Parathyroid adenoma (tissue), 2 donors: ENCODE results near the gene SLC4A2.

Experiments used
- H2AFZ ChIP-seq: fragments of 300-600 bp; sonication (generic); one replicate; pipeline ENCODE4 v1.7.0; 2017; ENCODE audit warnings: antibody characterized with exemption, mild to moderate bottlenecking
- H3K27ac ChIP-seq: fragments of 300-600 bp; sonication (generic); one replicate; pipeline ENCODE4 v1.7.0; 2017
- H3K27me3 ChIP-seq: fragments of 300-600 bp; sonication (generic); one replicate; pipeline ENCODE4 v1.7.0; 2017; ENCODE audit warnings: low read length; ENCODE audit not compliant: control insufficient read depth, insufficient read depth
- H3K36me3 ChIP-seq: fragments of 300-600 bp; sonication (generic); one replicate; pipeline ENCODE4 v1.7.0; 2017; ENCODE audit warnings: low read length; ENCODE audit not compliant: control insufficient read depth, insufficient read depth
- H3K4me1 ChIP-seq: fragments of 300-600 bp; sonication (generic); one replicate; pipeline ENCODE4 v1.7.0; 2017; ENCODE audit warnings: control low read depth
- H3K4me2 ChIP-seq: fragments of 300-600 bp; sonication (generic); one replicate; pipeline ENCODE4 v1.7.0; 2017; ENCODE audit warnings: low read length
- H3K4me3 ChIP-seq: fragments of 300-600 bp; sonication (generic); one replicate; pipeline ENCODE4 v1.7.0; 2017; ENCODE audit warnings: low read depth, low read length
- H3K79me2 ChIP-seq: fragments of 300-600 bp; sonication (generic); one replicate; pipeline ENCODE4 v1.7.0; 2017; ENCODE audit warnings: control low read depth
- H3K9ac ChIP-seq: fragments of 300-600 bp; sonication (generic); one replicate; pipeline ENCODE4 v1.7.0; 2017; ENCODE audit warnings: mild to moderate bottlenecking
- H3K9me3 ChIP-seq: fragments of 300-600 bp; sonication (generic); one replicate; pipeline ENCODE4 v1.7.0; 2017; ENCODE audit warnings: low read length; ENCODE audit not compliant: control insufficient read depth
- CTCF ChIP-seq: fragments of 300-600 bp; sonication (generic); IDR thresholded peaks from one replicate; pipeline ENCODE4 v1.7.0; 2017; ENCODE audit warnings: antibody characterized with exemption, mild to moderate bottlenecking
- donor health status: primary hyperparathyroidism.

SLC4A2 gene

DNA sequence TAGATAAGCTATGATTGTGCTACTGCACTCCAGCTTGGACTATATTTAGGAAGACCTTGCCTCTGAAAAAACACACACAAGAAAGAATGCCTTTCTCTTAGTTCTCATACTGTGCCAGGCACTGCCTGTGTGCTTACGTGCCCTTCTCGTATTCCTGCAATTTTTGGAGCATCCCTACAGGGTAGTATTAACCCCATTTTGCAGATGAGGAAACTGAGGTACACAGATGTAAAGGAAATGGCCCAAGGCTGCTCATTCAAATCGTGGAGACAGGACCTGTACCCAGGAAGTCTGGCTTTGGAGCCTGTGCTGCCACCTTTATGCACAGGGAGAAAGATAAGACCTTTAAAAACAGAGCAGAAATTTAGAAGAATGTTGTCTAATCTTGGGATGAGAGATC lies 43.6 kb downstream of the SLC4A2 start:
- Histone ChIP-seq H3K27me3 (no peaks in the 10 kb centered on the region), H3K4me1 (no peaks in the 10 kb centered on the region), H3K79me2 (peaks cover 62% of the 10 kb centered on the region), H3K36me3 (no peaks in the 10 kb centered on the region), H2AFZ (no peak overlapping the region), H3K4me2 (no peak overlapping the region), H3K9ac (no peak overlapping the region), H3K27ac (no peak overlapping the region), H3K9me3 (no peaks in the 10 kb centered on the region), H3K4me3 (no peak overlapping the region)
- no peak for TF ChIP-seq CTCF

DNA sequence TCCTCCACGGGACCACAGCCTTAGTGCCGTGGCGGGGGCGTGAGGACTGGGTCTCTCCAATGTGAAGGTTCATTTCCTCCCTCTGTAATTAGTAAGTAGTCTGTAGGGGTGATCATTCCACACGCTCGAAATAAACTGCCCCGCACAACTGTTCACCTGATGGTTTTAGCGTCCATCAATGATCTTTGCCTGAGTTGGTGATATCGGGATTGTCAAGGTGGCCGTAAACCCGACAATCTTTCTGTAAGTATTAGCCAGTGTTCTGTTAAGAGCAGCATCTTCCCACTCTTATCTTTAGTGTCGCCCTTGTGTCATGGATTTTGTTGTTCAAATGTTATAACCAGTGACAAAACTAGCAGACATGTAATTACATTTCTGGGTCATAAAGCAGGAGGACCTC lies 44.6 kb downstream of the SLC4A2 start:
- Histone ChIP-seq H2AFZ (no peak overlapping the region), H3K4me1 (no peaks in the 10 kb centered on the region), H3K9me3 (no peaks in the 10 kb centered on the region), H3K79me2 (peaks cover 57% of the 10 kb centered on the region), H3K9ac (no peak overlapping the region), H3K27me3 (no peaks in the 10 kb centered on the region), H3K4me3 (no peak overlapping the region), H3K4me2 (no peak overlapping the region), H3K36me3 (no peaks in the 10 kb centered on the region), H3K27ac (no peak overlapping the region)
- TF ChIP-seq CTCF, result no peak

DNA sequence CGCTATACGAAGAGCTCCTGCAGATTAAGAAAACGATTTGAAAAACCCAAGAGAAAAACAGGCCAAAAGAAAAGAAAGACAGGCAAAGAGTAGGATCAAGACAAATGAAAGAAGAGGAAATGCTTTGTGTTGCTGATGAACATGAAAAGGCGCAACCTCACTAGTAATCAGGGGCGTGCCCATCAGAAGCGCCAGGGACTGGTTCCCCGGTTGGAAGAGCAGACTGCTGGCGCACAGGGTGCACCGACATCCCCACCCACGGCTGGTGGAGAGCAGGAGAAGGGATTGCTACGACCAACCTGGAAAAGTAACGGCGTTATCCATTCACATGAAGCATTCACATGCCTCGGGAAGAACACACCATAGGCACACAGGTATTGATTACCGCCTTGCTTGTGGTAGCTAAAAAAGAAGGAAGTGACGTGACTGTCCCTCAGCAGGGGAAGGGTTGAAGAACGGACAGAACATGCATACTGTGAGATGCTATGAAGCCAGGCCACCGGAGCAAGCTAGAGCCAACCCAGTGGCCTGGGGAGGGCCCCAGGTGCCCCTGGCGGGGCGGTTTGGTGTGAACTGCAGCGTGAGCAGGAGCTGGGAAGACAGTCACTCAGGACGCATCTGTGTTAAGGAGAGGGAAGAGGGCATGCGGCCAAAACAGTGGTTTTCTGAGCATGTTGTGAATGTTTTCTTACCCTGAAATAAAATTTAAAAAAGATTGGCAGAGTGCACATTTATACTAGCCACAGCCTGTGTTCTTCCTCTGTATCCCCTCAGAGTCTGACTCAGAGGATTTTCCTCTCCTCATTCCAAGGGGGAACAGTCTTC lies 45.2 kb downstream of the SLC4A2 start:
- Histone ChIP-seq H3K27ac (no peak overlapping the region), H3K9me3 (no peaks in the 10 kb centered on the region), H3K4me3 (no peak overlapping the region), H3K27me3 (no peaks in the 10 kb centered on the region), H3K9ac (no peak overlapping the region), H3K36me3 (no peaks in the 10 kb centered on the region), H2AFZ (no peak overlapping the region), H3K79me2 (peaks cover 52% of the 10 kb centered on the region), H3K4me1 (no peaks in the 10 kb centered on the region), H3K4me2 (no peak overlapping the region)
- TF ChIP-seq CTCF, result no peak

DNA sequence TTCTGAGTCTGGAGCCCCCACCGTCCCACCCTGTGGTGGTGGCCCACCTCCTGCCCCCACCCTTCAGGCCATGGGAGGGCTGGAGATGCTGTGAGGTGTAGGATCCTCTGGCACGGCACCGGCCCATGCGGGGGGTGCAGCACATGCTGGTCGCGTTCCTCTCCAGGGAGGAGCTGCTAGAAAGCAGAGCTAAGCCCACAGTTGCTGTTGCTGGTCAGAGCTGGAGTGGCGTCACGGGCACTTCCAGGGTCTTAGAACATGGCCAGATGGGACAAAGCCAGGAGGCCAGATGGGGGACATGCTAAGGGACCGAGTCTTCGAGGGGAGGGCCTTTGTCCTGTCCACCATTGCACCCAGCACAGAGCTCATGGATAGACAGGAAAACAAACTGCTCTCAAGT lies 48.5 kb downstream of the SLC4A2 start:
- Histone ChIP-seq H3K27me3 (no peaks in the 10 kb centered on the region), H3K9me3 (no peaks in the 10 kb centered on the region), H3K4me2 (no peak overlapping the region), H2AFZ (no peak overlapping the region), H3K36me3 (no peaks in the 10 kb centered on the region), H3K79me2 (peaks cover 50% of the 10 kb centered on the region), H3K9ac (no peak overlapping the region), H3K27ac (no peak overlapping the region), H3K4me3 (no peak overlapping the region), H3K4me1 (no peaks in the 10 kb centered on the region)
- TF ChIP-seq CTCF, result no peak
